ENCODE data around the gene VPS18. TPM values are rescaled to one million over a fixed set of nuclear protein-coding genes. Genes with fewer than 3 reads are reported as not detected.

Gene VPS18
- total RNA-seq, 1 donor from 2014 or later = 8.0 TPM

DNA sequence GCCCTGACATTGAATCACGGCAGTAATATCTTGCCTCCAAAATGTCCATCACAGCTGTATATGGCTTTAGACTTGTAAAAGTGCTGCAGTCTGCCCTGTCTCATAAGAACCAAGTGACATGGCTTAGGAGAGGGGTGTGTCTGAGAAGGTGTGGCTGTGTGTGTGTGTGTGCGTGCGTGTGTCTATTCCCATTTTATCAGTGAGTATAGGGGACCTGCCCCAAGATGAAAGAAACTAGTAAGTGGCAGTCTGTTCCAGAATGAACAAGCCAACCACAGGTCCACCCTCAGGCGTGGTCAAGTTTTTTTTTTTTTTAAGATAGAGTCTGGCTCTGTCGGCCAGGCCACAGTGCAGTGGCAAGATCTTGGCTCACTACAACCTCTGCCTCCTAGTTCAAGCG, 14.6 kb upstream of the VPS18 start:
- Histone ChIP-seq H3K27ac (no peak overlapping the region), H3F3A (ENCODE audit: low read depth) (no peaks in the 10 kb centered on the region)
- H3K36me3 Mint-ChIP-seq = no peaks in the 10 kb centered on the region

DNA sequence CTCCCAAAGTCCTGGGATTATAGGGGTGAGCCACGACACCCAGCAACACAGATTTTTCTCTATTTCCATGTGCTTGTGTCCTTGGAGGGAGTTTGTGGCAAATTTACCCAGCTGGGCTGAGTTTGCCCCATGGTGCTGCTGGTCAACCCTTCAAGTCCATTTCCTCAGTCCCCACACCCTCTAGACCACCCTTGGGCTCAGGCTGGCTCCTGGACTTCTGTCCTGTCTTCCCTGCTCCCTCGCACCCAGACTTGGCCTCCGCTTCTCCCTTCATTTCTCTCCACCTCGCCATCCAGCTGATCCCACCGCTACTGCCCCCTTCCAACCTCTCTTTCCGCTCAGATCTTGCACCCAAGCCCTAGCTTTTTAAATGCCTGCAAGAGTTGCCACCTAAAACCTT, 12.9 kb upstream of the VPS18 start:
- Histone ChIP-seq H3F3A (ENCODE audit: low read depth) (no peaks in the 10 kb centered on the region), H3K79me2 (ENCODE audit: low read depth) (no peaks in the 10 kb centered on the region), H3K9ac (no peak overlapping the region), H3K4me1 (no peaks in the 10 kb centered on the region), H2AFZ (replicated peaks) (no peak overlapping the region), H4K20me1 (ENCODE audit: low read depth) (no peaks in the 10 kb centered on the region), H3K4me2 (no peak overlapping the region), H3K36me3 (no peaks in the 10 kb centered on the region), H3K27me3 (no peaks in the 10 kb centered on the region), H3K9me3 (ENCODE audit: low read depth) (no peaks in the 10 kb centered on the region), H3K4me3 (no peak overlapping the region), H3K27ac (no peak overlapping the region)
- Mint-ChIP-seq H3K9me3 (peaks cover 2% of the 10 kb centered on the region), H3K36me3 (no peaks in the 10 kb centered on the region), H3K27ac (no peak overlapping the region), H3K4me1 (no peaks in the 10 kb centered on the region), H3K27me3 (ENCODE audit: insufficient read depth, low read depth) (peaks cover 2% of the 10 kb centered on the region), H3K4me3 (no peak overlapping the region)
- TF ChIP-seq, protein P1, sequence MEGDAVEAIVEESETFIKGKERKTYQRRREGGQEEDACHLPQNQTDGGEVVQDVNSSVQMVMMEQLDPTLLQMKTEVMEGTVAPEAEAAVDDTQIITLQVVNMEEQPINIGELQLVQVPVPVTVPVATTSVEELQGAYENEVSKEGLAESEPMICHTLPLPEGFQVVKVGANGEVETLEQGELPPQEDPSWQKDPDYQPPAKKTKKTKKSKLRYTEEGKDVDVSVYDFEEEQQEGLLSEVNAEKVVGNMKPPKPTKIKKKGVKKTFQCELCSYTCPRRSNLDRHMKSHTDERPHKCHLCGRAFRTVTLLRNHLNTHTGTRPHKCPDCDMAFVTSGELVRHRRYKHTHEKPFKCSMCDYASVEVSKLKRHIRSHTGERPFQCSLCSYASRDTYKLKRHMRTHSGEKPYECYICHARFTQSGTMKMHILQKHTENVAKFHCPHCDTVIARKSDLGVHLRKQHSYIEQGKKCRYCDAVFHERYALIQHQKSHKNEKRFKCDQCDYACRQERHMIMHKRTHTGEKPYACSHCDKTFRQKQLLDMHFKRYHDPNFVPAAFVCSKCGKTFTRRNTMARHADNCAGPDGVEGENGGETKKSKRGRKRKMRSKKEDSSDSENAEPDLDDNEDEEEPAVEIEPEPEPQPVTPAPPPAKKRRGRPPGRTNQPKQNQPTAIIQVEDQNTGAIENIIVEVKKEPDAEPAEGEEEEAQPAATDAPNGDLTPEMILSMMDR (IDR thresholded peaks at IDR 0.05) = no peak
- TF ChIP-seq EZH2phosphoT487 (IDR thresholded peaks at IDR 0.05) = no peak
- no peak for TF ChIP-seq EZH2 (IDR thresholded peaks at IDR 0.05)
- no peak for DNase-seq (ENCODE audit: low spot score)

More for the DNA sequence above, 14.6 kb upstream of the VPS18 start:
- Histone ChIP-seq H3K4me2 (no peak overlapping the region), H3K9ac (no peak overlapping the region), H3K4me3 (no peak overlapping the region), H3K79me2 (ENCODE audit: low read depth) (no peaks in the 10 kb centered on the region), H2AFZ (replicated peaks) (no peak overlapping the region), H3K36me3 (no peaks in the 10 kb centered on the region), H3K4me1 (peaks cover under 1% of the 10 kb centered on the region), H3K9me3 (ENCODE audit: low read depth) (no peaks in the 10 kb centered on the region), H4K20me1 (ENCODE audit: low read depth) (no peaks in the 10 kb centered on the region), H3K27me3 (peaks cover 3% of the 10 kb centered on the region)
- Mint-ChIP-seq H3K27ac (no peak overlapping the region), H3K4me1 (peaks cover 1% of the 10 kb centered on the region), H3K27me3 (ENCODE audit: insufficient read depth, low read depth) (peaks cover 3% of the 10 kb centered on the region), H3K9me3 (peaks cover 2% of the 10 kb centered on the region), H3K4me3 (no peak overlapping the region)
- no peak for TF ChIP-seq EZH2phosphoT487 (IDR thresholded peaks at IDR 0.05)
- no peak for TF ChIP-seq EZH2 (IDR thresholded peaks at IDR 0.05)
- TF ChIP-seq, protein P1 (IDR thresholded peaks at IDR 0.05) = no peak
- no peak for DNase-seq (ENCODE audit: low spot score)

DNA sequence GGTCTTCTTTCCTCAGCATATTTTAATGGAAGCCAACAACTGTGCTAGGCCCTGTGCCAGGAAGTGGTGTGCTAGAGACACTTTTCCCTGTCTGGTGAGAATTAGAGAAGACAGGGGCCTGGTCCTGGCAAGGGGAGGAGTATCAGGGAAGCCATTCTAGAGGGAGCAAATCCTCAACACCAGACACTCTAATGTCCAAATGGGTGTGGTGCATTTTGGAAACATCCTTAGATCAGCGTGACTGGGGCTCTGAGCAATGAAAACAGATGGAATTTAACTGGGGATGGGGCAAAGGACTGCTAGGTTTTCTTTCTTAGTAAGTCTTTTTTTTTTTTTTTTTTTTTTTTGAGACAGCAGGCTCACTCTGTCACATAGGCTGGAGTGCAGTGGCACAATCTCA, 7.7 kb upstream of the VPS18 start:
- H3K4me3 ChIP-seq = no peak overlapping the region
- no peaks in the 10 kb centered on the region for H3K27me3 ChIP-seq
- TF ChIP-seq EZH2phosphoT487 (IDR thresholded peaks at IDR 0.05) (no peak), EZH2 (IDR thresholded peaks at IDR 0.05) (no peak)
- TF ChIP-seq, protein P1 (IDR thresholded peaks at IDR 0.05) = no peak
- H2AFZ ChIP-seq (replicated peaks) = no peak overlapping the region
- peaks cover under 1% of the 10 kb centered on the region for H3K4me1 Mint-ChIP-seq
- no peaks in the 10 kb centered on the region for H3K36me3 ChIP-seq
- H3K27me3 Mint-ChIP-seq (ENCODE audit: insufficient read depth, low read depth) = peaks cover 6% of the 10 kb centered on the region
- H3K79me2 ChIP-seq (ENCODE audit: low read depth) = no peaks in the 10 kb centered on the region
- H3K4me2 ChIP-seq = no peak overlapping the region
- peaks cover 2% of the 10 kb centered on the region for H3K9me3 Mint-ChIP-seq
- no peaks in the 10 kb centered on the region for H3K36me3 Mint-ChIP-seq
- no peaks in the 10 kb centered on the region for H3K4me1 ChIP-seq
- H4K20me1 ChIP-seq (ENCODE audit: low read depth) = no peaks in the 10 kb centered on the region
- H3F3A ChIP-seq (ENCODE audit: low read depth) = no peaks in the 10 kb centered on the region
- no peak overlapping the region for H3K4me3 Mint-ChIP-seq
- no peak for DNase-seq (ENCODE audit: low spot score)
- H3K27ac ChIP-seq = no peak overlapping the region
- peak overlapping the region; percentile 1 for H3K27ac Mint-ChIP-seq
- H3K9ac ChIP-seq = no peak overlapping the region
- H3K9me3 ChIP-seq (ENCODE audit: low read depth) = no peaks in the 10 kb centered on the region

All from neural progenitor cell (in vitro differentiated cells).